GM12872 (cell line): Measurements from ENCODE around the gene PRRC2C.

Source experiments
- TF ChIP-seq, protein P1 (sequence below): IDR thresholded peaks from 3 replicates; pipeline ENCODE4 v1.5.1; 2011; ENCODE audit warnings: low read depth, mild to moderate bottlenecking, low read length, moderate library complexity; ENCODE audit not compliant: insufficient read depth

Gene PRRC2C

DNA sequence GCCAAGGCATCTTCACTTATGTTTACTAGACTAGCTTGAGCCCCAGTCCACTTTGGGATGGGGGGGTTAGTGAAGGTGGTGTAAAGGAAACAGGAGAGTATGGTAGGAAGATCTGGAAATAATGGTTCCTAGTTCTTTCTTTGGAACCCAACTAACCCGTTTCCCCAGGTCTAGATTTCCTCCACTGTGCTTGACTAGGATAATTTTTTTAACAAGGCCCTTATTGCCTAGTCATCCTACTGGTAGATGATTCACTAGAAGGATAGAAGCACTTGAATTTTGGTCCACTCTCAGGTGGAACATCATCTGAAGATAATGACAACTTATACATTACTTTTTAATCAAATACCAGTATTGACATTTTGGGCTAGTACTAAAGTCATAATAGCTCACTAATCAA lies 90.8 kb downstream of the PRRC2C start:
- TF ChIP-seq, protein P1, sequence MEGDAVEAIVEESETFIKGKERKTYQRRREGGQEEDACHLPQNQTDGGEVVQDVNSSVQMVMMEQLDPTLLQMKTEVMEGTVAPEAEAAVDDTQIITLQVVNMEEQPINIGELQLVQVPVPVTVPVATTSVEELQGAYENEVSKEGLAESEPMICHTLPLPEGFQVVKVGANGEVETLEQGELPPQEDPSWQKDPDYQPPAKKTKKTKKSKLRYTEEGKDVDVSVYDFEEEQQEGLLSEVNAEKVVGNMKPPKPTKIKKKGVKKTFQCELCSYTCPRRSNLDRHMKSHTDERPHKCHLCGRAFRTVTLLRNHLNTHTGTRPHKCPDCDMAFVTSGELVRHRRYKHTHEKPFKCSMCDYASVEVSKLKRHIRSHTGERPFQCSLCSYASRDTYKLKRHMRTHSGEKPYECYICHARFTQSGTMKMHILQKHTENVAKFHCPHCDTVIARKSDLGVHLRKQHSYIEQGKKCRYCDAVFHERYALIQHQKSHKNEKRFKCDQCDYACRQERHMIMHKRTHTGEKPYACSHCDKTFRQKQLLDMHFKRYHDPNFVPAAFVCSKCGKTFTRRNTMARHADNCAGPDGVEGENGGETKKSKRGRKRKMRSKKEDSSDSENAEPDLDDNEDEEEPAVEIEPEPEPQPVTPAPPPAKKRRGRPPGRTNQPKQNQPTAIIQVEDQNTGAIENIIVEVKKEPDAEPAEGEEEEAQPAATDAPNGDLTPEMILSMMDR: no peak

DNA sequence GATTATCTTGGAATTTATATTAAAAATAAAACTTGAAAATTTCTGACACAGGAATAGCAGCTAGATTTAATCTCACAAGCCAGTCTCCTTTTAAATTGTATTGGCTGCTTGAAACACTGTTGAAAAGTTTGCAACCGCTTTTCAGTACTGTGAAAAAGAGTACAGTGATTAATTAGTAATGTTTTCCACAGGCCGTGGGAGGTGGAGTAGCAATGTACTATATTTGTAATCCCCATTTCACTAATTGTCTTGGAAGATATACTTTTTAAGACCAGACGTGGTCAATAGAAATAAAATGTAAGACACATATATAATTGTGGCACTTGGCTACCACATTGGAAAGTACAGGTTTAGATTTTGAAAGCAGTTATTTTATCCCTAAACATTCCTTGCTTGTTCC lies 95.9 kb downstream of the PRRC2C start:
- TF ChIP-seq, protein P1: no peak

- TF ChIP-seq, protein P1: no peak
Measured at GRCh38 chr1:171581766-171582165, 96.4 kb downstream of the PRRC2C start.

DNA sequence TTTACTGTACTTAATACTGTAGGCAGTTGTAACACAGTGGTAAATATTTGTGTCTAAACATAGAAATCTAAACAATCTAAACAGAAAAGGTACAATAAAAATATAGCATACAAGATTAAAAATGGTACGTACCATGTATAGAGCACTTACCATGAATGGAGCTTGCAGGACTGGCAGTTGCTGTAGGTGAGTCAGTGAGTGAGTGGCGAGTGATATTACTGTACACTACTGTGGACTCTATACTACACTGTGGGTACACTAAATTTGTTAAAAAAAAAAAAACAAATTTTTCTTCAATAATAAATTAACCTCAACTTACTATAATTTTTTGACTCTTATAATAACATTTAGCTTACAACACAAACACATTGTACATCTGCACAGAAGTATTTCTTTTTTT lies 97.3 kb downstream of the PRRC2C start:
- TF ChIP-seq, protein P1: no peak

DNA sequence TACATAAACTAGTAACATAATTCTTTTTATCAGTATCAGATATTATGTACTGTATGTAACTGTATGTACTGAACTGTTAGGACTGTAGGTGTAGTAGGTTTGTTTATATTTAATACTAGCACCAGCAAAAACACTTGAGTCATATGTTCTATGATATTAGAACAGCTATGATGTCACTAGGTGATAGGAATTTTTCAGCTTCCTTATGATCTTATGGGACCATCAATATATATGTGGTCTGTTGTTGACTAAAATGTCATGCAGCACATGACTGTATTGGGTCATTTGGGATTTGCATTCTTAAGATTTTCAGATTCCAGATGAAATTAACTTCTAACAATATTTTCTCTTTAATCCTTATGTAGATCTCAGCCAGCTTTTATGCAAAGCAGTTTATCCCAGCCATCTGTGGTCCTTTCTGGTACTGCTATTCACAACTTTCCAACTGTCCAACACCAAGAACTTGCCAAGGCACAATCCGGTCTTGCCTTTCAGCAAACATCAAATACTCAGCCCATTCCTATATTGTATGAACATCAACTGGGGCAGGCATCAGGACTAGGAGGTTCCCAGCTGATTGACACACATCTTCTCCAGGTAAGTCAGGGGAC lies 98.4 kb downstream of the PRRC2C start:
- TF ChIP-seq, protein P1: no peak

GRCh38 chr1:171585715-171586114 lies 100.4 kb downstream of the PRRC2C start:
- TF ChIP-seq, protein P1: no peak

- TF ChIP-seq, protein P1: no peak
Measured at GRCh38 chr1:171588230-171588629, 102.9 kb downstream of the PRRC2C start.
